ENCODE results near the gene IER5.

DNA sequence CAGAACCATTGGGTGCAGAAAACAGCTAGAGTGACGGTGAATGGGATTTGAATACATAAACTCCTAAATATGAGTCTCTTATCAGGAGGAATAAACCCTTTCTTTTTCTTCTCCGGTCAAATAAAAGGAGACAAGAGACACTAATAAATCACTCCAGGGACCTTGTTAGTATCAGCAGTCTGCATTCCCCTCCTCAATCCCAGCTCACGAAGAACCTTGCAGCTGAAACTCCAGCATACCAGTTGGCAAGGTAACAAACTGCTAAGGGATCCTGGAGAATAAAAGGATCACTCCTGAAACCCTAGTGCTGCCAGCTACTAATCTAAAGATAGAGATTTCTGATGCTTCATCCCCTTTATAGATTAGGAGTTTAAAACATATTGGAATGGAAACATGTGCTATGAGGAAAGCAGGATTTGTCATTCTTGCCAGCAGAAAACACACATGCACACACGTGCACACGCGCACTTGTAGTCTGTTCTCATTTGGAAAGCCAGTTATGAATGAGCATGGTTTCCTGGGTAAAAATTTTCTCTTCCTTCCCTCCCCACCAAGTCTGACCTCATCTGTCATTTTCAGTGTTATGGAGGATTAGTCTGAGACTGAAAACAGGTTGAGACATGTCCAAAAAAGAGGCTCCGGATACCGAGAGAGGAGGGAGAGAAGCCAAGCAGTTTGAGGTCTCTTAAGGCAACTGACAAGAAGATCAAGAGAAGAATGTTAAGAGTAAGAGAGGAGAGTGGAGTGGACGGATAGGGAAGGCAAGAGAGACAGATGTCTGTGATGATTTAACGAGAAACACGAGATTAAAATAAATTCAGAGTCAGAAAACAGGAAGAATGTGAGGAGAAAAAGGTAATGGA lies 10.9 kb downstream of the IER5 start:
- TF ChIP-seq, protein P1, sequence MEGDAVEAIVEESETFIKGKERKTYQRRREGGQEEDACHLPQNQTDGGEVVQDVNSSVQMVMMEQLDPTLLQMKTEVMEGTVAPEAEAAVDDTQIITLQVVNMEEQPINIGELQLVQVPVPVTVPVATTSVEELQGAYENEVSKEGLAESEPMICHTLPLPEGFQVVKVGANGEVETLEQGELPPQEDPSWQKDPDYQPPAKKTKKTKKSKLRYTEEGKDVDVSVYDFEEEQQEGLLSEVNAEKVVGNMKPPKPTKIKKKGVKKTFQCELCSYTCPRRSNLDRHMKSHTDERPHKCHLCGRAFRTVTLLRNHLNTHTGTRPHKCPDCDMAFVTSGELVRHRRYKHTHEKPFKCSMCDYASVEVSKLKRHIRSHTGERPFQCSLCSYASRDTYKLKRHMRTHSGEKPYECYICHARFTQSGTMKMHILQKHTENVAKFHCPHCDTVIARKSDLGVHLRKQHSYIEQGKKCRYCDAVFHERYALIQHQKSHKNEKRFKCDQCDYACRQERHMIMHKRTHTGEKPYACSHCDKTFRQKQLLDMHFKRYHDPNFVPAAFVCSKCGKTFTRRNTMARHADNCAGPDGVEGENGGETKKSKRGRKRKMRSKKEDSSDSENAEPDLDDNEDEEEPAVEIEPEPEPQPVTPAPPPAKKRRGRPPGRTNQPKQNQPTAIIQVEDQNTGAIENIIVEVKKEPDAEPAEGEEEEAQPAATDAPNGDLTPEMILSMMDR (IDR thresholded peaks at IDR 0.05): no peak
- TF ChIP-seq POLR2AphosphoS5 (IDR thresholded peaks at IDR 0.05; ENCODE audit: low read depth, low read length) (no peak), SIN3A (IDR thresholded peaks at IDR 0.05; ENCODE audit: borderline replicate concordance, insufficient read depth, low read depth, low read length) (no peak)
